Lower lobe of right lung (tissue), 2 donors: ENCODE measurements around the gene HBG2. TPM values are rescaled to one million over a fixed set of nuclear protein-coding genes. Genes with fewer than 3 reads are reported as not detected.

Source experiments
- ATAC-seq, 2 donors: fragments of 200-7000 bp; cut with Tn5 transposase; one replicate each; pipeline ENCODE4 v1.9.1; 2020 to 2022; ENCODE audit warnings: mild to moderate bottlenecking in 2 of 2, moderate library complexity in 2 of 2
- DNase-seq: peaks from one replicate; pipeline ENCODE4 v3.0.0-alpha.2; 2020
- H3K27ac ChIP-seq: fragments of 200-600 bp; one replicate; pipeline ENCODE4 v1.8.0; 2022
- H3K27me3 ChIP-seq: fragments of 200-600 bp; one replicate; pipeline ENCODE4 v1.8.0; 2022; ENCODE audit warnings: low read depth
- H3K36me3 ChIP-seq: fragments of 200-600 bp; one replicate; pipeline ENCODE4 v1.8.0; 2022; ENCODE audit warnings: mild to moderate bottlenecking
- H3K4me1 ChIP-seq: fragments of 200-600 bp; one replicate; pipeline ENCODE4 v1.8.0; 2022
- H3K4me3 ChIP-seq: fragments of 200-600 bp; one replicate; pipeline ENCODE4 v1.8.0; 2022; ENCODE audit warnings: mild to moderate bottlenecking
- H3K9me3 ChIP-seq: fragments of 200-600 bp; one replicate; pipeline ENCODE4 v1.8.0; 2022
- intact Hi-C: fragments of 100-400 bp; cut with DNase I; formaldehyde crosslinking; loops from one replicate; pipeline ENCODE4 v1.11.0; 2022
- total RNA-seq: library from RNA; stranded (reverse); fragmentation: NEBNext Ultra II Directional; extraction: Animal tissue kit (Norgen Biotek cat#: 25700); gene quantifications from one replicate; pipeline ENCODE4 v1.2.1, GENCODE V29; 2021
- TF ChIP-seq, protein P1 (sequence below): fragments of 200-600 bp; IDR thresholded peaks from one replicate; pipeline ENCODE4 v1.8.0; 2022; ENCODE audit warnings: antibody characterized with exemption, mild to moderate bottlenecking
- donor health status: DM: no; HTN: yes; CAD: no; lungs with severe emphysema.

HBG2 gene
- total RNA-seq, 1 donor from 2014 or later = 0.89 TPM

GRCh38 chr11:5288906-5289550 lies 34.4 kb upstream of the HBG2 start:
- TF ChIP-seq, protein P1, sequence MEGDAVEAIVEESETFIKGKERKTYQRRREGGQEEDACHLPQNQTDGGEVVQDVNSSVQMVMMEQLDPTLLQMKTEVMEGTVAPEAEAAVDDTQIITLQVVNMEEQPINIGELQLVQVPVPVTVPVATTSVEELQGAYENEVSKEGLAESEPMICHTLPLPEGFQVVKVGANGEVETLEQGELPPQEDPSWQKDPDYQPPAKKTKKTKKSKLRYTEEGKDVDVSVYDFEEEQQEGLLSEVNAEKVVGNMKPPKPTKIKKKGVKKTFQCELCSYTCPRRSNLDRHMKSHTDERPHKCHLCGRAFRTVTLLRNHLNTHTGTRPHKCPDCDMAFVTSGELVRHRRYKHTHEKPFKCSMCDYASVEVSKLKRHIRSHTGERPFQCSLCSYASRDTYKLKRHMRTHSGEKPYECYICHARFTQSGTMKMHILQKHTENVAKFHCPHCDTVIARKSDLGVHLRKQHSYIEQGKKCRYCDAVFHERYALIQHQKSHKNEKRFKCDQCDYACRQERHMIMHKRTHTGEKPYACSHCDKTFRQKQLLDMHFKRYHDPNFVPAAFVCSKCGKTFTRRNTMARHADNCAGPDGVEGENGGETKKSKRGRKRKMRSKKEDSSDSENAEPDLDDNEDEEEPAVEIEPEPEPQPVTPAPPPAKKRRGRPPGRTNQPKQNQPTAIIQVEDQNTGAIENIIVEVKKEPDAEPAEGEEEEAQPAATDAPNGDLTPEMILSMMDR = no peak
- Histone ChIP-seq H3K27ac (no peak overlapping the region), H3K27me3 (no peaks in the 10 kb centered on the region), H3K36me3 (no peaks in the 10 kb centered on the region), H3K4me3 (no peak overlapping the region), H3K9me3 (no peaks in the 10 kb centered on the region), H3K4me1 (no peaks in the 10 kb centered on the region)
- ATAC-seq (no peak), DNase-seq (no peak)
- intact Hi-C loops = no loop called here

DNA sequence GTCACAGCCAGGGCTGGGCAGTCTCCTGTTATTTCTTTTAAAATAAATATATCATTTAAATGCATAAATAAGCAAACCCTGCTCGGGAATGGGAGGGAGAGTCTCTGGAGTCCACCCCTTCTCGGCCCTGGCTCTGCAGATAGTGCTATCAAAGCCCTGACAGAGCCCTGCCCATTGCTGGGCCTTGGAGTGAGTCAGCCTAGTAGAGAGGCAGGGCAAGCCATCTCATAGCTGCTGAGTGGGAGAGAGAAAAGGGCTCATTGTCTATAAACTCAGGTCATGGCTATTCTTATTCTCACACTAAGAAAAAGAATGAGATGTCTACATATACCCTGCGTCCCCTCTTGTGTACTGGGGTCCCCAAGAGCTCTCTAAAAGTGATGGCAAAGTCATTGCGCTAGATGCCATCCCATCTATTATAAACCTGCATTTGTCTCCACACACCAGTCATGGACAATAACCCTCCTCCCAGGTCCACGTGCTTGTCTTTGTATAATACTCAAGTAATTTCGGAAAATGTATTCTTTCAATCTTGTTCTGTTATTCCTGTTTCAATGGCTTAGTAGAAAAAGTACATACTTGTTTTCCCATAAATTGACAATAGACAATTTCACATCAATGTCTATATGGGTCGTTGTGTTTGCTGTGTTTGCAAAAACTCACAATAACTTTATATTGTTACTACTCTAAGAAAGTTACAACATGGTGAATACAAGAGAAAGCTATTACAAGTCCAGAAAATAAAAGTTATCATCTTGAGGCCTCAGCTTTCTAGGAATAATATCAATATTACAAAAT lies 33.7 kb upstream of the HBG2 start:
- intact Hi-C loops = no loop called here
- Histone ChIP-seq H3K9me3 (no peaks in the 10 kb centered on the region), H3K27ac (no peak overlapping the region), H3K27me3 (no peaks in the 10 kb centered on the region), H3K4me3 (no peak overlapping the region), H3K36me3 (no peaks in the 10 kb centered on the region), H3K4me1 (no peaks in the 10 kb centered on the region)
- TF ChIP-seq, protein P1 = no peak
- ATAC-seq (no peak), DNase-seq (no peak)

DNA sequence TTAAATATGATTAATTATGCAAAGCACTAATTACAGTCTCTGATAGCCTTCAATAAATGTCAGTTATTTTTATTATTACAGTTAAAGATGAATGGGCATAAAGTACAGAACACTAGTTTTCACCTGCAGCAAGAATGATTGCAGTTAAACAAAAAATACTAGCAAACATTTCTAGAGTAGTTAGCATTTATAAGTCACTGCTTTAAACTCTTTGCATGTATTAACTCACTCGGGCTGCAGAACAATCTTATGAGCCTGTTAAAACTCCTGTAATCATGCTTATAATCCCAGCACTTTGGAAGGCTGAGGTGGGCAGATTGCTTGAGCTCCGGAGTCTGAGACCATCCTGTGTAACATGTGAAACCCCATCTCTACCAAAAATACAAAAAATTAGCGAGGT lies 32.3 kb upstream of the HBG2 start:
- H3K27me3 ChIP-seq = no peaks in the 10 kb centered on the region
- no peak overlapping the region for H3K27ac ChIP-seq
- H3K9me3 ChIP-seq = no peaks in the 10 kb centered on the region
- H3K4me1 ChIP-seq = no peaks in the 10 kb centered on the region
- no peaks in the 10 kb centered on the region for H3K36me3 ChIP-seq
- no peak for ATAC-seq
- TF ChIP-seq, protein P1 = no peak
- H3K4me3 ChIP-seq = no peak overlapping the region
- intact Hi-C loops = no loop called here
- no peak for DNase-seq

GRCh38 chr11:5286351-5286750 lies 31.8 kb upstream of the HBG2 start:
- intact Hi-C loops = no loop called here
- ATAC-seq (no peak), DNase-seq (no peak)
- H3K9me3 ChIP-seq = no peaks in the 10 kb centered on the region
- H3K4me3 ChIP-seq = no peak overlapping the region
- H3K27me3 ChIP-seq = no peaks in the 10 kb centered on the region
- TF ChIP-seq, protein P1 = no peak
- no peaks in the 10 kb centered on the region for H3K36me3 ChIP-seq
- no peaks in the 10 kb centered on the region for H3K4me1 ChIP-seq
- H3K27ac ChIP-seq = no peak overlapping the region

DNA sequence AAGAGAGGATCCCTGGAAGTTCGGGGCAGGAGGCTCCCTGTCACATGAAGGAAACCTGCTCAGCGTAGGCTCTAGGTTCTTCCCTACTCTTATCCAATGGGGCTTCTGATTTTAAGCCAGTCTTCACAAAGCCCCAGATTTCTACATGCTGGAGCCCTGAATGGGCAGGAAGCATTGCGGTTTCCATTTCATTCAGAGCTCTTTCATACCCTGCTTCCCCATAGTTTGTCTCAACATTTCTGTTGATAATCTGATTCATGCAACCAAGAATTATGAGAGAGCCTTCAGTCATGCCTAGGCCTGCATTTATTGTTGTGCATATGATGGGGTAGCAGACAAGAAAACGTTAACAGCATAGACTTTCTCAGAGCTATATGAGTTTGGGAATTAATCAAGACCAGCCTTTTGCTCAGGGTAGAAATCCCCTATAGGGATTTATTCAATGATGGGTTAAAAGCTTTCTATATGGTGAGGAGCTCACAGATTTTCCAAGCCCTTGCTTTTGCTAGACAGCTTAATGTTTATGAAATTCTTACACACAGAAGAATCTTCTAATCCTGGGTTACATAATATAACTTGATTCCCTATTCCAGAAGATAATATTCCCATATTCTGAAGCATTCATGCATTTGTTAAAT lies 31.2 kb upstream of the HBG2 start:
- ATAC-seq (no peak), DNase-seq (no peak)
- intact Hi-C loops = no loop called here
- H3K27ac ChIP-seq = no peak overlapping the region
- TF ChIP-seq, protein P1 = no peak
- no peak overlapping the region for H3K4me3 ChIP-seq
- no peaks in the 10 kb centered on the region for H3K27me3 ChIP-seq
- H3K9me3 ChIP-seq = no peaks in the 10 kb centered on the region
- H3K4me1 ChIP-seq = no peaks in the 10 kb centered on the region
- no peaks in the 10 kb centered on the region for H3K36me3 ChIP-seq
